ENCODE data around the gene PCSK1. TPM values are rescaled to one million over a fixed set of nuclear protein-coding genes. Genes with fewer than 3 reads are reported as not detected.

The PCSK1 gene
- total and polyA plus RNA-seq, 2 of the 8 experiments (the other 6 are each of a cell fraction or from before 2014, with no cell fraction given): 1.3 to 3.2 TPM

- peak; percentile 78 for TF ChIP-seq MAX (IDR thresholded peaks at IDR 0.05)
- peak; percentile 91 for TF ChIP-seq E2F6 (IDR thresholded peaks at IDR 0.05)
These were observed 1.5 kb downstream of the PCSK1 start (continued) for GRCh38 chr5:96431376-96432187.

Data from H1 (cell line).